ENCODE measurements around the gene ELANE.

Gene ELANE

GRCh38 chr19:900043-900301 lies 47.9 kb downstream of the ELANE start:
- no peak for TF ChIP-seq FOXP2 (optimal IDR thresholded peaks at IDR 0.05; ENCODE audit: control extremely low read depth, extremely low read length, insufficient read depth)
- no peak for TF ChIP-seq POLR2AphosphoS5 (IDR thresholded peaks at IDR 0.05; ENCODE audit: borderline replicate concordance, low read depth, low read length)
- no peak for TF ChIP-seq EZH2 (IDR thresholded peaks at IDR 0.05)
- DNase-seq (ENCODE audit: low read depth, low spot score) = no peak
- no peak overlapping the region for H3K27ac ChIP-seq
- no peaks in the 10 kb centered on the region for H3K9me3 ChIP-seq (ENCODE audit: low read depth, low read length)
- H3K9ac ChIP-seq (ENCODE audit: insufficient read length) = no peak overlapping the region
- no peaks in the 10 kb centered on the region; the same call in 1 of the 2 replicates for H3K36me3 ChIP-seq (ENCODE audit: insufficient read depth, low read length)
- no peak overlapping the region for H3K4me3 ChIP-seq

GRCh38 chr19:900302-901111 lies 48.4 kb downstream of the ELANE start:
- no peak overlapping the region for H3K4me3 ChIP-seq
- TF ChIP-seq EZH2 (IDR thresholded peaks at IDR 0.05) (no peak), POLR2AphosphoS5 (IDR thresholded peaks at IDR 0.05; ENCODE audit: borderline replicate concordance, low read depth, low read length) (no peak), FOXP2 (optimal IDR thresholded peaks at IDR 0.05; ENCODE audit: control extremely low read depth, extremely low read length, insufficient read depth) (no peak)
- no peak overlapping the region for H3K27ac ChIP-seq
- H3K36me3 ChIP-seq (ENCODE audit: insufficient read depth, low read length) = no peaks in the 10 kb centered on the region; the same call in 1 of the 2 replicates
- H3K9ac ChIP-seq (ENCODE audit: insufficient read length) = no peak overlapping the region
- no peak for DNase-seq (ENCODE audit: low read depth, low spot score)
- no peaks in the 10 kb centered on the region for H3K9me3 ChIP-seq (ENCODE audit: low read depth, low read length)

GRCh38 chr19:901216-902092 lies 49.4 kb downstream of the ELANE start:
- Histone ChIP-seq H3K9ac (ENCODE audit: insufficient read length) (no peak overlapping the region), H3K27ac (no peak overlapping the region), H3K4me3 (no peak overlapping the region), H3K9me3 (ENCODE audit: low read depth, low read length) (no peaks in the 10 kb centered on the region), H3K36me3 (ENCODE audit: insufficient read depth, low read length) (no peaks in the 10 kb centered on the region; the same call in 1 of the 2 replicates)
- no peak for DNase-seq (ENCODE audit: low read depth, low spot score)
- TF ChIP-seq EZH2 (IDR thresholded peaks at IDR 0.05) = no peak
- TF ChIP-seq FOXP2 (optimal IDR thresholded peaks at IDR 0.05; ENCODE audit: control extremely low read depth, extremely low read length, insufficient read depth) = no peak
- no peak for TF ChIP-seq POLR2AphosphoS5 (IDR thresholded peaks at IDR 0.05; ENCODE audit: borderline replicate concordance, low read depth, low read length)

GRCh38 chr19:902093-902370 lies 49.9 kb downstream of the ELANE start:
- Histone ChIP-seq H3K9me3 (ENCODE audit: low read depth, low read length) (no peaks in the 10 kb centered on the region), H3K27ac (no peak overlapping the region)
- TF ChIP-seq EZH2 (IDR thresholded peaks at IDR 0.05) (no peak), FOXP2 (optimal IDR thresholded peaks at IDR 0.05; ENCODE audit: control extremely low read depth, extremely low read length, insufficient read depth) (no peak), POLR2AphosphoS5 (IDR thresholded peaks at IDR 0.05; ENCODE audit: borderline replicate concordance, low read depth, low read length) (no peak)

GRCh38 chr19:902446-903226 lies 50.5 kb downstream of the ELANE start:
- DNase-seq (ENCODE audit: low read depth, low spot score) = no peak
- Histone ChIP-seq H3K27ac (no peak overlapping the region), H3K9me3 (ENCODE audit: low read depth, low read length) (no peaks in the 10 kb centered on the region), H3K9ac (ENCODE audit: insufficient read length) (no peak overlapping the region), H3K36me3 (ENCODE audit: insufficient read depth, low read length) (no peaks in the 10 kb centered on the region; the same call in 1 of the 2 replicates), H3K4me3 (no peak overlapping the region)
- TF ChIP-seq EZH2 (IDR thresholded peaks at IDR 0.05) (no peak), FOXP2 (optimal IDR thresholded peaks at IDR 0.05; ENCODE audit: control extremely low read depth, extremely low read length, insufficient read depth) (no peak), POLR2AphosphoS5 (IDR thresholded peaks at IDR 0.05; ENCODE audit: borderline replicate concordance, low read depth, low read length) (no peak)

More at GRCh38 chr19:902093-902370, 49.9 kb downstream of the ELANE start:
- Histone ChIP-seq H3K36me3 (ENCODE audit: insufficient read depth, low read length) (no peaks in the 10 kb centered on the region; the same call in 1 of the 2 replicates), H3K9ac (ENCODE audit: insufficient read length) (no peak overlapping the region), H3K4me3 (no peak overlapping the region)
- DNase-seq (ENCODE audit: low read depth, low spot score) = no peak

GRCh38 chr19:903266-903797 lies 51.2 kb downstream of the ELANE start:
- Histone ChIP-seq H3K36me3 (ENCODE audit: insufficient read depth, low read length) (no peaks in the 10 kb centered on the region; the same call in 1 of the 2 replicates), H3K27ac (no peak overlapping the region), H3K9ac (ENCODE audit: insufficient read length) (no peak overlapping the region), H3K9me3 (ENCODE audit: low read depth, low read length) (no peaks in the 10 kb centered on the region), H3K4me3 (no peak overlapping the region)
- DNase-seq (ENCODE audit: low read depth, low spot score) = no peak
- no peak for TF ChIP-seq EZH2 (IDR thresholded peaks at IDR 0.05)
- no peak for TF ChIP-seq POLR2AphosphoS5 (IDR thresholded peaks at IDR 0.05; ENCODE audit: borderline replicate concordance, low read depth, low read length)
- TF ChIP-seq FOXP2 (optimal IDR thresholded peaks at IDR 0.05; ENCODE audit: control extremely low read depth, extremely low read length, insufficient read depth) = no peak

GRCh38 chr19:904545-904944 lies 52.4 kb downstream of the ELANE start:
- TF ChIP-seq FOXP2 (optimal IDR thresholded peaks at IDR 0.05; ENCODE audit: control extremely low read depth, extremely low read length, insufficient read depth) = no peak
- TF ChIP-seq EZH2 (IDR thresholded peaks at IDR 0.05) = no peak
- no peak for TF ChIP-seq POLR2AphosphoS5 (IDR thresholded peaks at IDR 0.05; ENCODE audit: borderline replicate concordance, low read depth, low read length)
- no peaks in the 10 kb centered on the region for H3K9me3 ChIP-seq (ENCODE audit: low read depth, low read length)
- H3K4me3 ChIP-seq = no peak overlapping the region
- no peak for DNase-seq (ENCODE audit: low read depth, low spot score)
- no peaks in the 10 kb centered on the region; the same call in 1 of the 2 replicates for H3K36me3 ChIP-seq (ENCODE audit: insufficient read depth, low read length)
- H3K27ac ChIP-seq = no peak overlapping the region
- no peak overlapping the region for H3K9ac ChIP-seq (ENCODE audit: insufficient read length)
